Ectodermal cell (in vitro differentiated cells): ENCODE measurements around the gene LRRC8B.

Experiments used
- H3K27ac ChIP-seq: 2 replicates; pipeline ENCODE4 v1.7.0; 2013; ENCODE audit warnings: mild to moderate bottlenecking, low read depth, low read length; ENCODE audit not compliant: insufficient read depth, poor library complexity, severe bottlenecking
- H3K27me3 ChIP-seq: 2 replicates; pipeline ENCODE4 v1.7.0; 2013; ENCODE audit warnings: mild to moderate bottlenecking, low read length; ENCODE audit not compliant: insufficient read depth, control insufficient read depth, poor library complexity, severe bottlenecking
- H3K36me3 ChIP-seq: one replicate; pipeline ENCODE4 v1.7.0; 2013; ENCODE audit warnings: low read length; ENCODE audit not compliant: control insufficient read depth, insufficient read depth
- H3K4me1 ChIP-seq: one replicate; pipeline ENCODE4 v1.7.0; 2013; ENCODE audit warnings: low read length; ENCODE audit not compliant: control insufficient read depth, insufficient read depth
- H3K4me3 ChIP-seq: 2 replicates; pipeline ENCODE4 v1.7.0; 2013; ENCODE audit warnings: low read depth, low read length, control low read depth; ENCODE audit not compliant: insufficient read depth
- H3K9me3 ChIP-seq: 2 replicates; pipeline ENCODE4 v1.7.0; 2013; ENCODE audit warnings: mild to moderate bottlenecking, low read length, moderate library complexity; ENCODE audit not compliant: control insufficient read depth
- WGBS, 2 experiments: methylation state at CpG; one replicate each; pipeline ENCODE4 v1.1.7; 2013; ENCODE audit warnings: missing lambda C conversion rate in 2 of 2; 5-methylcytosine and 5-hydroxymethylcytosine counted together

The LRRC8B gene

GRCh38 chr1:89546934-89547562 is 22.4 kb downstream of the LRRC8B start:
- H3K4me1 ChIP-seq, result no peaks in the 10 kb centered on the region
- H3K36me3 ChIP-seq, result no peaks in the 10 kb centered on the region
- no peak overlapping the region for H3K4me3 ChIP-seq
- no peaks in the 10 kb centered on the region for H3K27me3 ChIP-seq
- no peak overlapping the region for H3K27ac ChIP-seq
- no peaks in the 10 kb centered on the region for H3K9me3 ChIP-seq

GRCh38 chr1:89547563-89548116 is 23.0 kb downstream of the LRRC8B start:
- Histone ChIP-seq H3K27me3 (no peaks in the 10 kb centered on the region), H3K4me3 (no peak overlapping the region), H3K36me3 (no peaks in the 10 kb centered on the region), H3K27ac (no peak overlapping the region), H3K4me1 (no peaks in the 10 kb centered on the region), H3K9me3 (no peaks in the 10 kb centered on the region)
- 98 to 99% methylated on average over 2 of the region's 2 CpGs for WGBS, 2 experiments

GRCh38 chr1:89548122-89548857 is 23.7 kb downstream of the LRRC8B start:
- Histone ChIP-seq H3K9me3 (no peaks in the 10 kb centered on the region), H3K36me3 (no peaks in the 10 kb centered on the region), H3K4me1 (no peaks in the 10 kb centered on the region), H3K27ac (no peak overlapping the region), H3K27me3 (no peaks in the 10 kb centered on the region), H3K4me3 (no peak overlapping the region)
- 89 to 100% methylated on average over 1 of the region's 2 CpGs for WGBS, 2 experiments

GRCh38 chr1:89550995-89551394 is 26.4 kb downstream of the LRRC8B start:
- no peaks in the 10 kb centered on the region for H3K36me3 ChIP-seq
- WGBS, 2 experiments, result 77 to 79% methylated on average over 5 of the region's 5 CpGs
- H3K4me3 ChIP-seq, result no peak overlapping the region
- H3K4me1 ChIP-seq, result no peaks in the 10 kb centered on the region
- H3K27ac ChIP-seq, result no peak overlapping the region
- no peaks in the 10 kb centered on the region for H3K9me3 ChIP-seq
- H3K27me3 ChIP-seq, result no peaks in the 10 kb centered on the region

DNA sequence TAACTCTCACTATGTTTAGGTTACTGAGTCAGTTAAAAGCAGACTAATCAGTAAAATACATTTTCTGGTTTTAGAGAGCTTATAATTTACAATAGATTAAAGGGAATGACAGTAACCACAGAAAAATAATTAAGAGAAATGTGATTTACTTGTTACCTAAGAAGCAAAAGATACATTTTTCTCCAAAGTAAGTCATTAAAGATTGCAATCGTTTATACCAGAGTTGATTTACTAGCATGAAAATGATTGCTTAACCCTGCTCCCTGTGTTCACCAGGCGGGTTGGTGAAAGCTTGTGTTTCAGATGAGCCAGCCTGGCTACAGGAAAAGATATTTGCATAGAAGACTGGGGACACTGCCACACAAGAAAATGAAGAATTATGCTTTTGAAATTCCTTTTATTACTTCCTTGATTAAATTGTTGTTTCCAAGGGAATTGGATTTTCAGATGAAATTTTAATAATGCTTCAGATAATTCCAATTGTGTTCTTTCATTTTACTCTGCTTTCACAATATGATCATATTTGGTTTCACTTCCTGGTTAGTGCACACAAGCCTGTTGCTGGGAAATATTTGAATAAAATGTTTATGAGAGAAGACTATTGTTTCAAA is 27.9 kb downstream of the LRRC8B start:
- Histone ChIP-seq H3K36me3 (no peaks in the 10 kb centered on the region), H3K27me3 (no peaks in the 10 kb centered on the region), H3K4me3 (no peak overlapping the region), H3K4me1 (no peaks in the 10 kb centered on the region), H3K27ac (no peak overlapping the region), H3K9me3 (no peaks in the 10 kb centered on the region)
- 92 to 97% methylated on average over 2 of the region's 2 CpGs for WGBS, 2 experiments

DNA sequence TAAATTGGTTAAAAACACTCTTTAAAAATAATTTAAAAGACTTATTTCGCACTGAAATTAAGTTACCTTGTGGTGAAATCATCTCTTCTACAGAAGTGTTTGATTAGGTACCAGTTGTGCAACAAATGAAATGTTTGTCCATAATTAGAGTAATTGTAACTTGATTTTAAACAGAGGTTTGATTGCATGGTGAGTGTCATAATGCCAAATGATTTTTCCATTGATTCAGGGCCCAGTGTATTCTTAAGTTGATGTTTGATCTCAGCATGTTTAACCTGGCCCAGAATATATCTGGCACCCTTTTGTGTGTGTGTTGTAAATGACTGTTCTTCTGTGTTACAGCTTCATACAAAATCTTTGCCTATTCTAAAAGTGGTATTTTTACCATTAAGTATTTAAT is 28.5 kb downstream of the LRRC8B start:
- H3K4me1 ChIP-seq, result no peaks in the 10 kb centered on the region
- 88 to 100% methylated on average over 1 of the region's 1 CpG for WGBS, 2 experiments
- no peak overlapping the region for H3K27ac ChIP-seq

GRCh38 chr1:89555550-89555949 is 30.9 kb downstream of the LRRC8B start:
- H3K36me3 ChIP-seq, result no peaks in the 10 kb centered on the region
- H3K4me1 ChIP-seq, result no peaks in the 10 kb centered on the region
- no peak overlapping the region for H3K27ac ChIP-seq
- H3K4me3 ChIP-seq, result no peak overlapping the region
- 94% methylated on average over 2 of the region's 2 CpGs for WGBS, 2 experiments
- H3K9me3 ChIP-seq, result no peaks in the 10 kb centered on the region
- no peaks in the 10 kb centered on the region for H3K27me3 ChIP-seq

More for the DNA sequence above, 28.5 kb downstream of the LRRC8B start:
- Histone ChIP-seq H3K27me3 (no peaks in the 10 kb centered on the region), H3K9me3 (no peaks in the 10 kb centered on the region), H3K4me3 (no peak overlapping the region), H3K36me3 (no peaks in the 10 kb centered on the region)

GRCh38 chr1:89556726-89557444 is 32.3 kb downstream of the LRRC8B start:
- no peaks in the 10 kb centered on the region for H3K4me1 ChIP-seq
- WGBS, 2 experiments, result 96 to 97% methylated on average over 3 of the region's 3 CpGs
- no peak overlapping the region for H3K4me3 ChIP-seq
- no peaks in the 10 kb centered on the region for H3K9me3 ChIP-seq
- H3K27ac ChIP-seq, result no peak overlapping the region
- H3K36me3 ChIP-seq, result no peaks in the 10 kb centered on the region
- H3K27me3 ChIP-seq, result no peaks in the 10 kb centered on the region

GRCh38 chr1:89557445-89557825 is 32.8 kb downstream of the LRRC8B start:
- H3K4me3 ChIP-seq, result no peak overlapping the region
- no peaks in the 10 kb centered on the region for H3K36me3 ChIP-seq
- no peaks in the 10 kb centered on the region for H3K9me3 ChIP-seq
- H3K27me3 ChIP-seq, result no peaks in the 10 kb centered on the region
- H3K27ac ChIP-seq, result no peak overlapping the region
- 82 to 98% methylated on average over 2 to 3 of the region's 3 CpGs for WGBS, 2 experiments
- no peaks in the 10 kb centered on the region for H3K4me1 ChIP-seq

DNA sequence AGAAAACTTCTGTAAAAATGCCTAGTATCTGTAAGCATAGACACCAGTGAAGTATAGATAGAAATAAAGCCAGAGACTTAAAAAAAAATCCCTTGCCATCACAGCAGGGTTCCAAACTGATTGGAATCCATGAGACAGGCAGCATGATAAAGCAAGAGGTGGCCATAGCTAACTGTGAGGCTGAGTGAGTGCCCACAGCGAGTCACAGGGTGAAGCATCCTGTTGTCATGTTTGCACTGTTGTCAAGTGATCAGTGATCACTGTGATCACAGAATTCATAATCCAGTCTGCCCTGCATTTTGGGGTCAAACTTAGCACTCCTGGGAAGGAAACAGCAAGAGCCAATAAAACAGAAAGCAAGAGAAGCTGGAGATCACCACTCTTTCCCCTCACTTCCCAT is 33.3 kb downstream of the LRRC8B start:
- no peaks in the 10 kb centered on the region for H3K4me1 ChIP-seq
- H3K4me3 ChIP-seq, result no peak overlapping the region
- no peaks in the 10 kb centered on the region for H3K27me3 ChIP-seq
- no peaks in the 10 kb centered on the region for H3K9me3 ChIP-seq
- WGBS, 2 experiments, result 93 to 100% methylated on average over 1 of the region's 1 CpG
- H3K36me3 ChIP-seq, result no peaks in the 10 kb centered on the region
- no peak overlapping the region for H3K27ac ChIP-seq
